HepG2 (cell line): ENCODE results near the gene IRAK2. TPM values are rescaled to one million over a fixed set of nuclear protein-coding genes. Genes with fewer than 3 reads are reported as not detected.

Experiments used
- ATAC-seq: fragments of 200-7000 bp; cut with Tn5 transposase; 3 replicates; pipeline ENCODE4 v1.9.1; 2020; ENCODE audit warnings: mild to moderate bottlenecking, moderate library complexity
- BruUV-seq: library from RNA; stranded (reverse); fragments of 400-500 nt; replicated peaks from 2 replicates; lab custom pipeline; 2021; lab: Mats Ljungman, UMichigan
- CTCF ChIA-PET: fragments of 300-600 bp; formaldehyde crosslinking; extraction: SDS; loops from one replicate; lab custom pipeline; 2021; ENCODE audit warnings: low total read pairs, inconsistent platforms, low intra/inter-chr PET ratio; lab: Yijun Ruan, JAX
- POLR2A ChIA-PET: fragments of 350-600 bp; sonication (Branson Sonifier 250); formaldehyde crosslinking; loops from one replicate; lab custom pipeline; 2020; ENCODE audit warnings: antibody characterized with exemption, inconsistent platforms; lab: Yijun Ruan, JAX
- DNase-seq: peaks from one replicate; pipeline ENCODE4 v3.0.0-alpha.2; 2015; ENCODE audit warnings: low spot score
- FAIRE-seq: peaks from 3 replicates; lab custom pipeline; 2011; peaks lifted over from hg19 to GRCh38; lab: Jason Lieb, UNC
- H2AFZ ChIP-seq: one replicate; pipeline ENCODE4 v1.6.1; 2011; ENCODE audit warnings: low read length, inconsistent platforms
- H3K27ac ChIP-seq: fragments of 300-600 bp; 3 replicates; pipeline ENCODE4 v1.8.0; 2011; ENCODE audit warnings: mixed run types, mild to moderate bottlenecking, mixed read lengths, low read length, inconsistent platforms; ENCODE audit not compliant: insufficient read depth; ENCODE audit errors: extremely low read length
- H3K27me3 ChIP-seq, 2 experiments: fragments of 200-600 bp in 1 of 2; 2 replicates in 1 of 2; 3 replicates in 1 of 2; pipeline versions ENCODE4 v1.6.0 to v1.8.0; 2011; ENCODE audit warnings: low read length in 2 of 2, mild to moderate bottlenecking in 2 of 2, moderate library complexity in 2 of 2, inconsistent platforms in 1 of 2; ENCODE audit not compliant: insufficient read depth in 2 of 2, control insufficient read depth in 1 of 2
- H3K36me3 ChIP-seq, 2 experiments: fragments of 200-600 bp in 1 of 2; replicated peaks in 1 of 2; 2 replicates in 1 of 2; 3 replicates in 1 of 2; pipeline versions ENCODE4 v1.5.1 to v1.8.0; 2011; ENCODE audit warnings: low read length in 2 of 2, inconsistent platforms in 1 of 2; ENCODE audit not compliant: insufficient read depth in 2 of 2, control insufficient read depth in 1 of 2
- H3K4me1 ChIP-seq: 2 replicates; pipeline ENCODE4 v1.5.1; 2012; ENCODE audit warnings: low read length, inconsistent platforms; ENCODE audit not compliant: insufficient read depth
- H3K4me2 ChIP-seq: 2 replicates; pipeline ENCODE4 v1.6.0; 2011; ENCODE audit warnings: low read depth, low read length, inconsistent platforms
- H3K4me3 ChIP-seq, 3 experiments: fragments of 200-600 bp in 1 of 3; sonication (generic), shearing (Covaris generic) in 1 of 3; replicated peaks in 1 of 3; 2 replicates each; pipeline ENCODE4 v1.5.1; 2011 to 2016; ENCODE audit warnings: low read length in 3 of 3, inconsistent platforms in 2 of 3, low read depth in 2 of 3, mild to moderate bottlenecking in 2 of 3, control low read depth in 1 of 3, mixed read lengths in 1 of 3; ENCODE audit not compliant: insufficient read depth in 1 of 3
- H3K79me2 ChIP-seq: one replicate; pipeline ENCODE4 v1.6.1; 2011; ENCODE audit warnings: low read length, inconsistent platforms; ENCODE audit not compliant: insufficient read depth
- H3K9ac ChIP-seq: 2 replicates; pipeline ENCODE4 v1.6.0; 2011; ENCODE audit warnings: mild to moderate bottlenecking, low read depth, low read length, inconsistent platforms; ENCODE audit not compliant: insufficient read depth
- H3K9me3 ChIP-seq: 2 replicates; pipeline ENCODE4 v1.5.1; 2012; ENCODE audit warnings: mild to moderate bottlenecking, low read length
- H4K20me1 ChIP-seq: 2 replicates; pipeline ENCODE4 v1.6.0; 2011; ENCODE audit warnings: inconsistent platforms, mild to moderate bottlenecking, low read length, moderate library complexity; ENCODE audit not compliant: insufficient read depth
- ATM ChIP-seq: fragments of 450-650 bp; IDR thresholded peaks from 2 replicates; pipeline ENCODE4 v1.7.1; 2017; ENCODE audit warnings: mild to moderate bottlenecking, borderline replicate concordance
- EHMT2 ChIP-seq: fragments of 200-600 bp; sonication (generic); IDR thresholded peaks from 2 replicates; pipeline ENCODE4 v1.7.0; 2017; ENCODE audit warnings: antibody characterized with exemption, low read depth, low read length, borderline replicate concordance
- ELF1 ChIP-seq: sonication (generic); formaldehyde crosslinking; IDR thresholded peaks from 2 replicates; pipeline ENCODE4 v1.4.0; 2020; ENCODE audit warnings: missing genetic modification reagents
- MBD4 ChIP-seq: IDR thresholded peaks from 2 replicates; pipeline ENCODE4 v1.6.1; 2012; ENCODE audit warnings: low read length, inconsistent platforms, borderline replicate concordance
- MIER2 ChIP-seq: IDR thresholded peaks from 2 replicates; pipeline ENCODE4 v1.6.1; 2016; ENCODE audit warnings: missing biosample characterization, missing genetic modification reagents
- SMAD9 ChIP-seq: sonication (generic); formaldehyde crosslinking; IDR thresholded peaks from 2 replicates; pipeline ENCODE4 v1.5.1; 2020; ENCODE audit warnings: mild to moderate bottlenecking, missing genetic modification reagents
- THRA ChIP-seq: sonication (generic); formaldehyde crosslinking; IDR thresholded peaks from 2 replicates; pipeline ENCODE4 v1.4.0; 2020; ENCODE audit warnings: missing genetic modification reagents, borderline replicate concordance
- TRIM24 ChIP-seq: sonication (generic); formaldehyde crosslinking; IDR thresholded peaks from 2 replicates; pipeline ENCODE4 v1.8.0; 2022; ENCODE audit warnings: mild to moderate bottlenecking, missing genetic modification reagents
- ZSCAN12 ChIP-seq: sonication (generic); formaldehyde crosslinking; IDR thresholded peaks from 2 replicates; pipeline ENCODE4 v1.9.0; 2021; ENCODE audit warnings: mild to moderate bottlenecking, missing genetic modification reagents
- ZSCAN20 ChIP-seq: sonication (generic); formaldehyde crosslinking; IDR thresholded peaks from 2 replicates; pipeline ENCODE4 v1.4.0; 2020; ENCODE audit warnings: missing genetic modification reagents, mild to moderate bottlenecking, borderline replicate concordance
- WGBS: methylation state at CpG from one replicate; pipeline ENCODE4 v1.1.6; 2017; ENCODE audit warnings: low lambda C conversion rate; 5-methylcytosine and 5-hydroxymethylcytosine counted together
- in situ Hi-C: cut with HindIII; loops from 2 replicates; pipeline ENCODE4 v1.10.0; 2017; ENCODE audit warnings: low pct_unique_long_range_greater_than_20kb; ENCODE audit not compliant: extremely low pct_ligation_motif_present
- intact Hi-C: fragments of 100-400 bp; cut with micrococcal nuclease; formaldehyde crosslinking; loops from one replicate; pipeline ENCODE4 v1.10.0; 2022; ENCODE audit not compliant: unreplicated experiment
- polyA plus RNA-seq, 8 experiments: library from polyadenylated mRNA; depleted of rRNA in 3 of 8; stranded (reverse) in 7 of 8; unstranded in 1 of 8; fragments of >200 nt; fragmentation: Illumina TruSeq in 4 of 8; extraction: Trizol in 4 of 8; gene quantifications; 2 replicates each; pipeline versions ENCODE4 v1.2.1 to v1.2.3, GENCODE V29; 2011 to 2016; ENCODE audit warnings: low read depth in 4 of 8, missing spikeins in 1 of 8, mixed read lengths in 1 of 8; ENCODE audit not compliant: insufficient read depth in 1 of 8
- total RNA-seq, 5 experiments: library from RNA; depleted of rRNA; stranded (reverse); fragments of >200 nt; fragmentation: Illumina TruSeq; extraction: Trizol; gene quantifications; 2 replicates each; pipeline ENCODE4 v1.2.3, GENCODE V29; 2016; ENCODE audit warnings: low read depth in 1 of 5
- TF ChIP-seq, protein P1 (sequence below): sonication (generic); formaldehyde crosslinking; IDR thresholded peaks from 2 replicates; pipeline ENCODE4 v1.4.0; 2020; ENCODE audit warnings: low read depth, missing genetic modification reagents

The IRAK2 gene
- total and polyA plus RNA-seq, 2 of the 13 experiments (the other 11 are each of a cell fraction or from before 2014, with no cell fraction given), result 13.1 to 23.3 TPM

- no peak overlapping the region for H3K4me2 ChIP-seq
- H2AFZ ChIP-seq, result no peak overlapping the region
- H3K27ac ChIP-seq, result no peak overlapping the region
- in situ Hi-C loops, result loop anchor here (10.0 kb wide), 1 partner anchor 55 kb away; the partner anchor contains the start of gene IRAK2
- H3K9me3 ChIP-seq, result peaks cover 8% of the 10 kb centered on the region; the same call in 1 of the 2 replicates
- peaks cover 27 to 53% of the 10 kb centered on the region in 2 experiments; a peak in 4 of 5 replicates for H3K36me3 ChIP-seq
- no peak for TF ChIP-seq TRIM24 (CRISPR knock-in tag)
- no peak for TF ChIP-seq ATM
- no peak for TF ChIP-seq SMAD9 (CRISPR knock-in tag)
- TF ChIP-seq MIER2 (CRISPR knock-in tag), result no peak
- TF ChIP-seq EHMT2, result no peak
- TF ChIP-seq, protein P1, sequence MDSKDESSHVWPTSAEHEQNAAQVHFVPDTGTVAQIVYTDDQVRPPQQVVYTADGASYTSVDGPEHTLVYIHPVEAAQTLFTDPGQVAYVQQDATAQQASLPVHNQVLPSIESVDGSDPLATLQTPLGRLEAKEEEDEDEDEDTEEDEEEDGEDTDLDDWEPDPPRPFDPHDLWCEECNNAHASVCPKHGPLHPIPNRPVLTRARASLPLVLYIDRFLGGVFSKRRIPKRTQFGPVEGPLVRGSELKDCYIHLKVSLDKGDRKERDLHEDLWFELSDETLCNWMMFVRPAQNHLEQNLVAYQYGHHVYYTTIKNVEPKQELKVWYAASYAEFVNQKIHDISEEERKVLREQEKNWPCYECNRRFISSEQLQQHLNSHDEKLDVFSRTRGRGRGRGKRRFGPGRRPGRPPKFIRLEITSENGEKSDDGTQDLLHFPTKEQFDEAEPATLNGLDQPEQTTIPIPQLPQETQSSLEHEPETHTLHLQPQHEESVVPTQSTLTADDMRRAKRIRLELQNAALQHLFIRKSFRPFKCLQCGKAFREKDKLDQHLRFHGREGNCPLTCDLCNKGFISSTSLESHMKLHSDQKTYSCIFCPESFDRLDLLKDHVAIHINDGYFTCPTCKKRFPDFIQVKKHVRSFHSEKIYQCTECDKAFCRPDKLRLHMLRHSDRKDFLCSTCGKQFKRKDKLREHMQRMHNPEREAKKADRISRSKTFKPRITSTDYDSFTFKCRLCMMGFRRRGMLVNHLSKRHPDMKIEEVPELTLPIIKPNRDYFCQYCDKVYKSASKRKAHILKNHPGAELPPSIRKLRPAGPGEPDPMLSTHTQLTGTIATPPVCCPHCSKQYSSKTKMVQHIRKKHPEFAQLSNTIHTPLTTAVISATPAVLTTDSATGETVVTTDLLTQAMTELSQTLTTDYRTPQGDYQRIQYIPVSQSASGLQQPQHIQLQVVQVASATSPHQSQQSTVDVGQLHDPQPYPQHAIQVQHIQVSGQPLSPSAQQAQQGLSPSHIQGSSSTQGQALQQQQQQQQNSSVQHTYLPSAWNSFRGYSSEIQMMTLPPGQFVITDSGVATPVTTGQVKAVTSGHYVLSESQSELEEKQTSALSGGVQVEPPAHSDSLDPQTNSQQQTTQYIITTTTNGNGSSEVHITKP, result no peak
- no peak for TF ChIP-seq ZSCAN12
- no peak for TF ChIP-seq ELF1
- TF ChIP-seq MBD4, result no peak
- TF ChIP-seq THRA, result no peak
- TF ChIP-seq ZSCAN20, result no peak
- TF ChIP-seq, all 625 proteins: peak for 0
- Histone ChIP-seq H3K27me3 (no peaks in the 10 kb centered on the region), H3K4me1 (peaks cover 41% of the 10 kb centered on the region), H3K4me3 (no peak overlapping the region), H3K9ac (no peak overlapping the region), H4K20me1 (no peaks in the 10 kb centered on the region), H3K79me2 (no peaks in the 10 kb centered on the region)
- 93% methylated on average over 9 of the region's 9 CpGs for WGBS
- POLR2A ChIA-PET, result interaction anchor here (1.1 kb wide), 1 partner anchor 16 kb away, joined by 3 read pairs; no protein-coding TSS in a partner anchor
- no peak for DNase-seq
- intact Hi-C loops, result no loop called here
- no peak for ATAC-seq
- CTCF ChIA-PET, result no interaction called here
- BruUV-seq, result no TSS peak
- FAIRE-seq, result no peak
Observed at GRCh38 chr3:10219737-10220136, 55.0 kb downstream of the IRAK2 start.
